HEK293T (cell line): Measurements from ENCODE around the gene LRBA.

Experiments used
- CTCF ChIA-PET: fragments of 350-600 bp; formaldehyde crosslinking; extraction: SDS; loops from one replicate; lab custom pipeline; 2021; ENCODE audit warnings: antibody characterized with exemption, inconsistent platforms; lab: Yijun Ruan, JAX
- POLR2A ChIA-PET: fragments of 350-600 bp; formaldehyde crosslinking; extraction: SDS; loops from one replicate; lab custom pipeline; 2020; ENCODE audit warnings: antibody characterized with exemption, inconsistent platforms; lab: Yijun Ruan, JAX
- DNase-seq: peaks from one replicate; pipeline ENCODE4 v3.0.0; 2012; ENCODE audit warnings: mixed read lengths; ENCODE audit errors: extremely low spot score
- ARNT ChIP-seq: fragments of 450-650 bp; IDR thresholded peaks from 2 replicates; pipeline ENCODE4 v1.6.1; 2017; ENCODE audit warnings: mild to moderate bottlenecking
- BHLHE40 ChIP-seq: fragments of 450-650 bp; IDR thresholded peaks from 2 replicates; pipeline ENCODE4 v1.6.1; 2016; ENCODE audit warnings: mild to moderate bottlenecking, moderate library complexity, borderline replicate concordance
- CTBP1 ChIP-seq: fragments of 450-650 bp; IDR thresholded peaks from 2 replicates; pipeline ENCODE4 v1.6.1; 2016; ENCODE audit warnings: borderline replicate concordance
- ELF4 ChIP-seq: fragments of 450-650 bp; IDR thresholded peaks from 2 replicates; pipeline ENCODE4 v1.6.1; 2017; ENCODE audit warnings: antibody characterized with exemption
- FOXA1 ChIP-seq: fragments of 450-650 bp; IDR thresholded peaks from 2 replicates; pipeline ENCODE4 v1.6.1; 2016; ENCODE audit warnings: mild to moderate bottlenecking
- FOXK2 ChIP-seq: fragments of 450-650 bp; IDR thresholded peaks from 2 replicates; pipeline ENCODE4 v1.6.1; 2016; ENCODE audit warnings: mild to moderate bottlenecking
- FOXM1 ChIP-seq: fragments of 450-650 bp; IDR thresholded peaks from 2 replicates; pipeline ENCODE4 v1.6.1; 2017; ENCODE audit warnings: mild to moderate bottlenecking, borderline replicate concordance
- HDGF ChIP-seq: fragments of 450-650 bp; IDR thresholded peaks from 2 replicates; pipeline ENCODE4 v1.6.1; 2017; ENCODE audit warnings: antibody characterized with exemption, borderline replicate concordance
- L3MBTL2 ChIP-seq: fragments of 450-650 bp; conservative IDR thresholded peaks from 2 replicates; pipeline ENCODE4 v1.6.1; 2016; ENCODE audit warnings: mild to moderate bottlenecking
- LEF1 ChIP-seq: fragments of 450-650 bp; IDR thresholded peaks from 2 replicates; pipeline ENCODE4 v1.6.1; 2017; ENCODE audit warnings: mild to moderate bottlenecking, borderline replicate concordance
- NFRKB ChIP-seq: fragments of 450-650 bp; IDR thresholded peaks from 2 replicates; pipeline ENCODE4 v1.6.1; 2016; ENCODE audit warnings: mild to moderate bottlenecking, moderate library complexity
- PKNOX1 ChIP-seq: fragments of 450-650 bp; IDR thresholded peaks from 2 replicates; pipeline ENCODE4 v1.6.1; 2016
- SP1 ChIP-seq: fragments of 450-650 bp; IDR thresholded peaks from 2 replicates; pipeline ENCODE4 v1.6.1; 2017
- SUZ12 ChIP-seq: fragments of 450-650 bp; IDR thresholded peaks from 2 replicates; pipeline ENCODE4 v1.6.1; 2016; ENCODE audit warnings: mild to moderate bottlenecking
- TARDBP ChIP-seq: fragments of 450-650 bp; IDR thresholded peaks from 2 replicates; pipeline ENCODE4 v1.6.1; 2016
- ZNF384 ChIP-seq: fragments of 450-650 bp; IDR thresholded peaks from 2 replicates; pipeline ENCODE4 v1.6.1; 2016

The LRBA gene

GRCh38 chr4:150584111-150584915 is 430.8 kb downstream of the LRBA start:
- TF ChIP-seq FOXK2: no peak
- TF ChIP-seq LEF1: no peak
- TF ChIP-seq FOXA1: no peak
- no peak for TF ChIP-seq BHLHE40
- no peak for TF ChIP-seq HDGF
- TF ChIP-seq FOXM1: no peak
- TF ChIP-seq CTBP1: no peak
- no peak for TF ChIP-seq ZNF384
- TF ChIP-seq SUZ12: no peak
- TF ChIP-seq SP1: no peak
- TF ChIP-seq ELF4: no peak
- no peak for TF ChIP-seq L3MBTL2
- no peak for TF ChIP-seq PKNOX1
- POLR2A ChIA-PET: no interaction called here
- CTCF ChIA-PET: no interaction called here
- DNase-seq: no peak

GRCh38 chr4:150583287-150584110 is 431.6 kb downstream of the LRBA start:
- POLR2A ChIA-PET: no interaction called here
- TF ChIP-seq CTBP1: no peak
- no peak for TF ChIP-seq PKNOX1
- no peak for TF ChIP-seq ELF4
- no peak for TF ChIP-seq NFRKB
- no peak for TF ChIP-seq TARDBP
- no peak for TF ChIP-seq FOXA1
- no peak for TF ChIP-seq FOXM1
- no peak for TF ChIP-seq LEF1
- no peak for TF ChIP-seq SP1
- TF ChIP-seq L3MBTL2: no peak
- TF ChIP-seq FOXK2: no peak
- no peak for TF ChIP-seq SUZ12
- no peak for TF ChIP-seq HDGF
- no peak for TF ChIP-seq ARNT
- CTCF ChIA-PET: no interaction called here
- DNase-seq: no peak

GRCh38 chr4:150582873-150583286 is 432.2 kb downstream of the LRBA start:
- no peak for TF ChIP-seq TARDBP
- no peak for TF ChIP-seq L3MBTL2
- no peak for TF ChIP-seq SP1
- no peak for TF ChIP-seq FOXK2
- TF ChIP-seq CTBP1: no peak
- TF ChIP-seq FOXA1: no peak
- TF ChIP-seq ZNF384: no peak
- no peak for TF ChIP-seq PKNOX1
- no peak for TF ChIP-seq ARNT
- no peak for TF ChIP-seq HDGF
- TF ChIP-seq SUZ12: no peak
- no peak for TF ChIP-seq NFRKB
- no peak for TF ChIP-seq LEF1
- no peak for TF ChIP-seq FOXM1
- TF ChIP-seq BHLHE40: no peak
- TF ChIP-seq ELF4: no peak
- ChIA-PET CTCF (no interaction called here), POLR2A (no interaction called here)
- DNase-seq: no peak

GRCh38 chr4:150582146-150582872 is 432.8 kb downstream of the LRBA start, which contains the start of gene MAB21L2:
Gene MAB21L2 (plus strand): TSS chr4:150582151. CDS start chr4:150583030, 879 bp downstream.
- ChIA-PET CTCF (no interaction called here), POLR2A (no interaction called here)
- DNase-seq: no peak
- TF ChIP-seq BHLHE40 (no peak), ZNF384 (no peak), L3MBTL2 (no peak), SUZ12 (no peak), ELF4 (no peak), ARNT (no peak), LEF1 (no peak), FOXK2 (no peak), PKNOX1 (no peak), FOXM1 (no peak), TARDBP (no peak), FOXA1 (no peak)
